Loucy (cell line): ENCODE results near the gene RHOC.

ENCODE experiments used
- CTCF ChIP-seq: fragments of 200-600 bp; sonication (generic); conservative IDR thresholded peaks from 2 replicates; pipeline ENCODE4 v1.5.1; 2014; ENCODE audit warnings: mild to moderate bottlenecking, antibody characterized with exemption, low read length
- EZH2phosphoT487 ChIP-seq: fragments of 200-600 bp; IDR thresholded peaks from 2 replicates; pipeline ENCODE4 v1.6.1; 2018; ENCODE audit warnings: antibody characterized with exemption, mild to moderate bottlenecking, moderate library complexity, borderline replicate concordance

GRCh38 chr1:112677501-112677900 lies 29.4 kb downstream of the RHOC start:
- TF ChIP-seq CTCF (no peak), EZH2phosphoT487 (no peak)
